Cardiac fibroblast (primary cell): Measurements from ENCODE around the gene NT5DC2.

Experiments used
- DNase-seq, 2 donors: peaks; one replicate each; pipeline versions ENCODE4 v3.0.0 to v3.0.0-alpha.2; 2010; ENCODE audit warnings: low read depth in 2 of 2
- H3K4me3 ChIP-seq, 2 donors: replicated peaks in 1 of 2; 1 replicate in 1 of 2; 2 replicates in 1 of 2; pipeline ENCODE4 v1.5.1; 2011; ENCODE audit warnings: low read depth in 2 of 2, low read length in 2 of 2, mild to moderate bottlenecking in 2 of 2, moderate library complexity in 1 of 2
- CTCF ChIP-seq: IDR thresholded peaks from one replicate; pipeline ENCODE4 v1.5.1; 2011; ENCODE audit warnings: low read depth, mild to moderate bottlenecking, low read length, inconsistent platforms

Gene NT5DC2

GRCh38 chr3:52514576-52514975 lies 19.1 kb downstream of the NT5DC2 start:
- no peak overlapping the region for H3K4me3 ChIP-seq
- DNase-seq, result no peak
- TF ChIP-seq CTCF, result no peak

DNA sequence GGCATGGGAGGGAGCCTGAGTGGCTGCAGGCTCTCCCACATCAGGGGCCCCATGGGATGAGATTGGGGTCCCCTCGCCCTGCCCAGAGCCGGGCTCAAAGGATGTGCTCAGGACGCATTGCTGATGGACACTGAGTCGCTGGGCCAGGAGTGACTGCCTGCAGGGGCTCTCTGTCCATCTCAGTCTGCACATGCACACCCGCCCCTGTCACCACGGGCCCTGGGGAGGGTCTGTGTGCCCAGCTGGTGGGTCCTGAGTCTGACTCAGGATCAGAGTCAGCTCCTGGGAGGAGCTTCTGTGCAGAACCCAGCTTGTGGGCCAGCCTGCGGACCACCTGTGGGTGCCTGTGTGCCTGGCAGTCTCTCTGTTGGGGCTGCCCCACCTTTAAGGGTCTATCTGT lies 20.4 kb downstream of the NT5DC2 start:
- DNase-seq, result no peak
- TF ChIP-seq CTCF, result no peak
- H3K4me3 ChIP-seq, result no peak overlapping the region

GRCh38 chr3:52512727-52513126 lies 20.9 kb downstream of the NT5DC2 start:
- DNase-seq, result no peak
- H3K4me3 ChIP-seq, result no peak overlapping the region

DNA sequence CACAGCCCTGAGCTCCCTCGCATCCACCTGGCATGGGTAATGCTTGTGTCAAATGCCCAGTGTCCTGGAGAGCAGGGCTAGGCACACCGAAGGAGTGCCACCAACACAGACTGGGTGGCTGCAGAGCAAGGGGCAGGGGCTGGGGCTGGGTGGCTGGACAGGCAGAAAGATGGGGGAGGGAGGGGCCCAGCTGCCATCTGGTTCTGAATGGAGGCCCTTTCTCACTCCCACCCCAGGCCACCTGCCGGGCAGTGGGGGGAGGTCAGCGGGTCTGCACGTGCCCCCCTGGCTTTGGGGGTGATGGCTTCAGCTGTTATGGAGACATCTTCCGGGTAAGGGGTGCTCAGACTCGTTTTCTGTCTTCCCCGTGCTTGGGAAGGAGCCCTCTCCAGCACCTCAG lies 21.6 kb downstream of the NT5DC2 start:
- no peak for DNase-seq
- no peak for TF ChIP-seq CTCF
- H3K4me3 ChIP-seq, result no peak overlapping the region

More at GRCh38 chr3:52512727-52513126, 20.9 kb downstream of the NT5DC2 start:
- no peak for TF ChIP-seq CTCF

DNA sequence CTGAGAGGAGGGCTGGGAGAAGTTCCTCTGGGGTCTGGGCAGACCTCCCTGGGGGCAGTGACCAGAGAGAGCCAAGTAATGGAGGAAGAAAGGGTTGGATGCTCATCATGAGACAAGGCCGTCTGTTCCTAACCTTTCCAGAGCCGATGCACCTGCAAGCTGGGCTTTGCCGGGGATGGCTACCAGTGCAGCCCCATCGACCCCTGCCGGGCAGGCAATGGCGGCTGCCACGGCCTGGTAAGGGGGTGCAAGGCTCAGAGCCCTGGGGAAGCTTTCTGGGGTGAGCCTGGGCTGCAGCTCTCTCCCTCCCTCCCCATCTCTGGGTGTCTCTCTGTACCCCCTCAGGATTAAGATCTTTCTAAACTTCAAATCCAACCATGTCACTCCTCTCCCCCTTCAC lies 22.1 kb downstream of the NT5DC2 start:
- no peak overlapping the region for H3K4me3 ChIP-seq
- no peak for DNase-seq
- no peak for TF ChIP-seq CTCF

GRCh38 chr3:52509753-52510328 lies 23.8 kb downstream of the NT5DC2 start:
- no peak overlapping the region for H3K4me3 ChIP-seq
- no peak for TF ChIP-seq CTCF
- DNase-seq, result no peak

DNA sequence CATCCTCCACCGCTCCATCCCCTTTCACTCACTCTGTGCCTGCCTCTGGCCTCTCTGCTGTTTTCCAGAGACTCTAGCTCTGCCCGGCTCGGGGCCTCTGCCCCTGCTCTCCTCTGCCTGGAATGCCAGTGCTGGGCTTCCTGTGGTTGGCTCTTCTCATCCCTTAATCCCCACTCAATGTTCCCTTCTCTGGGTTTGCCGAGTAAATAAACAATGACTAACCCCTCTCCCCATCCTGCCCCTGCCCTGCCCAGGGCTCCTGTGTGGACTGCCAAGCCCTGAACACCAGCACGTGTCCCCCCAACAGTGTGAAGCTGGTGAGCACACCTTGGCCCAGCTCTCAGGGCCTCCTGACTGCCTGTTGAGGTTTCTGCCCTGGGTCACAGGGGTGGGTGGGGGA lies 26.3 kb downstream of the NT5DC2 start:
- H3K4me3 ChIP-seq, result no peak overlapping the region
- DNase-seq, result peak; percentile 30 to 52
- no peak for TF ChIP-seq CTCF
